ENCODE data around the gene HS3ST2. TPM values are rescaled to one million over a fixed set of nuclear protein-coding genes. Genes with fewer than 3 reads are reported as not detected.

Gene HS3ST2
- total RNA-seq, 1 donor, result not detected

DNA sequence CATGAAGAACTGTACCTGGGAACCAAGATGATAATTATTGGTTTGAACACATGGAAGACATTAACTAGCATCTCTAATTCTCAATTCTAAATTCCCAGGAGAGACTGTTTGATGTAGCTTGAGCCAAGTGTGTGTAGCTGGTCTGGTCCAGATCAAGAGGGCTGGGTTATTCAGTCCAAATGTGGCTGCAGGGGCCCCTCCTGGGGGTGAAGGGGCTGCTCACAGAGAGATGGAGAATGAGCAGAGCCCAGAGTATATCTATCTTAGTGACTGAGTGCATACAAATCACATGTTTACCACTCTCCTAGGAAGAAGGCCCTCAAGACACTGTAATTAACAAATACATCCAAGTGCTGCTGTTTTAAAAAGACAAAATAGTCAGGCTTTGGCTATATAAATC is 50.4 kb downstream of the HS3ST2 start:
- no peak overlapping the region for H3K4me3 ChIP-seq (ENCODE audit: low read depth, low read length)
- no peak for DNase-seq (ENCODE audit: low read depth)
- TF ChIP-seq, protein P1, sequence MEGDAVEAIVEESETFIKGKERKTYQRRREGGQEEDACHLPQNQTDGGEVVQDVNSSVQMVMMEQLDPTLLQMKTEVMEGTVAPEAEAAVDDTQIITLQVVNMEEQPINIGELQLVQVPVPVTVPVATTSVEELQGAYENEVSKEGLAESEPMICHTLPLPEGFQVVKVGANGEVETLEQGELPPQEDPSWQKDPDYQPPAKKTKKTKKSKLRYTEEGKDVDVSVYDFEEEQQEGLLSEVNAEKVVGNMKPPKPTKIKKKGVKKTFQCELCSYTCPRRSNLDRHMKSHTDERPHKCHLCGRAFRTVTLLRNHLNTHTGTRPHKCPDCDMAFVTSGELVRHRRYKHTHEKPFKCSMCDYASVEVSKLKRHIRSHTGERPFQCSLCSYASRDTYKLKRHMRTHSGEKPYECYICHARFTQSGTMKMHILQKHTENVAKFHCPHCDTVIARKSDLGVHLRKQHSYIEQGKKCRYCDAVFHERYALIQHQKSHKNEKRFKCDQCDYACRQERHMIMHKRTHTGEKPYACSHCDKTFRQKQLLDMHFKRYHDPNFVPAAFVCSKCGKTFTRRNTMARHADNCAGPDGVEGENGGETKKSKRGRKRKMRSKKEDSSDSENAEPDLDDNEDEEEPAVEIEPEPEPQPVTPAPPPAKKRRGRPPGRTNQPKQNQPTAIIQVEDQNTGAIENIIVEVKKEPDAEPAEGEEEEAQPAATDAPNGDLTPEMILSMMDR (IDR thresholded peaks at IDR 0.05; ENCODE audit: insufficient read depth, low read depth, low read length), result no peak

DNA sequence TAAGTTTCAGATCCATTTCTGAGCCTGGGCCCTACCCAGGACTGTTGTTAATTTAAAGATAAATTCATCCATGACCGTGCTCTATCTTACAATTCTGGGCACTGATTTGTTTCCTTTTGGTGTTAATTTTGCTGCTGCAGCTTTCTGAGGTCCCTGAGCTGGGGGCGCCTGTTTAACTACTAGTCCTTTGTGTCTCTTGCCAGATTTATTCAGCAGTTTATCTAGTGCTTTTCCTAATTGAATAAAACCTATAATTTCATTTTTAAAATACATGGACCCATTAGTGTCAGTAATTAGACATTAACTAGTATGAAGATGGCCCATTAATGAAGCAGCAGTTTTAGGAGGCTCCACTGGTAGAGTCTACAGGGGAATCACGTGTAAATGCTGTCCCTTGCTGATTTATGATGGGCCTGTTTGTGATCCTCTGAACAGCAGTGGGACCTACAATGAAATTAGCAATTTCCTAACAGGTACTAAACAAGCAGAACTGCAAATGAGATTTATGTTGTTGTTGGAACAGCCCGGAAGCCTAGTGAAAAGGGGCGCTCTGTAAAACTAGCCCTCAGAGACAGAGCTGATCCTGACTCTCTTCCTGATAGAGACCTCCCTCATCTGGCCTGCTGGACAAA is 54.7 kb downstream of the HS3ST2 start:
- TF ChIP-seq, protein P1 (IDR thresholded peaks at IDR 0.05; ENCODE audit: insufficient read depth, low read depth, low read length), result no peak
- H3K4me3 ChIP-seq (ENCODE audit: low read depth, low read length), result no peak overlapping the region
- no peak for DNase-seq (ENCODE audit: low read depth)

DNA sequence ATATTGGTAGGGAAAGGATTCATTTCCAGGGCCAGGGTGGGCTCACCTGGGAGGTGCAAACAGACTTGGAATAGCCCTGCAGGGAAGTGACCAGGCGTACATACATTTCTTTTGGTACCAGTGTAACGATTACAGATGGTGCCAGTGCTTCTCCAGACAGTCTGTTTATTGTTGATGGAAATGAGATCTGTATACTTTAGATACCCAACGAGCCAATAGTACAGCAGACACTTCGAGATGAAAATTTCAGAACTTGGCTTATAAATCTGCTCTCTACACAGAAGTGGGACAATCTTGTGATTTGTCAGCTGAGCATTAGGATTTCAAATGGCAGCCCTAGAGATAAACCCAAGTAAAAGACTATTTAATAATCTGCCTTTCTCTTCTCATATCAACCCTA is 57.9 kb downstream of the HS3ST2 start:
- no peak for DNase-seq (ENCODE audit: low read depth)
- TF ChIP-seq, protein P1 (IDR thresholded peaks at IDR 0.05; ENCODE audit: insufficient read depth, low read depth, low read length), result no peak
- no peak overlapping the region for H3K4me3 ChIP-seq (ENCODE audit: low read depth, low read length)

DNA sequence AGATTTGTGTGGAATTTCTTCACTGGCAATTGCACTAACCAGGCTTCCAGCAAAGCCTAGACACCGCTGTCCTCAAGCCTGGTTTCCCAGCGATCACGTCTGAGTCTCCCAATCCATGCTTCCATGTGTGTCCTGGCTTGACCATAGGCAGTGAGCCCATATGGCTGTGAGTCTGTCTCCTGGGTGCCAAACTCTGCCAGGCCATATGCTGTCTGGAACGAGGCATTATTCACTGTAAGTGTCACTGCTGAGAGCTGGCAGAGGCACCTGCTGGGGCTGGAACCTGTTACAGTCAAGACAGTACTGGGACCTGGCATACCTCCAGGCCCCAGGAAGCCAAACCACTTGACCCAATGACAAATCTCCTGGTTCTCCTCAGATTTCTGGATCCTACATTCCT is 60.4 kb downstream of the HS3ST2 start:
- no peak for DNase-seq (ENCODE audit: low read depth)
- H3K4me3 ChIP-seq (ENCODE audit: low read depth, low read length), result no peak overlapping the region
- TF ChIP-seq, protein P1 (IDR thresholded peaks at IDR 0.05; ENCODE audit: insufficient read depth, low read depth, low read length), result no peak

DNA sequence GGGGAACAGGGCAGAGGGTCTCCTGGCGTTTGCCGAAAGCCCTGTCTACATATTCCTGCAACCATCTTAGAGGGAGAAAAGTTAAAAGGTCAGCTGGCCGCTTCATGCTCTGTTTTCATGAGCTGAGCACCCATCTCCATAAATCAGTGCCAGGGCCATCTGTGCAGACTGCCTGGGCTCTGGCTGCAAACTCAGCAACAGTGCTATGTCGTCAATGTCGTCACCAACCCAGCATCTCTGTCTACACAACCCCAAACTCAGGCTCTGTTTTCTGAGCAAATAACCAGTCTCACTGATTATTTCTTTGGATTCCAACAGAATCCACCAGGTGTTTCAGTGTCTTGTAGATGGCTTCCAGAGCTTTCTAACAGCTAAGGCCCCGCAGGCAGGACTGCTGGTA is 65.0 kb downstream of the HS3ST2 start:
- H3K4me3 ChIP-seq (ENCODE audit: low read depth, low read length), result no peak overlapping the region
- no peak for DNase-seq (ENCODE audit: low read depth)
- TF ChIP-seq, protein P1 (IDR thresholded peaks at IDR 0.05; ENCODE audit: insufficient read depth, low read depth, low read length), result no peak

DNA sequence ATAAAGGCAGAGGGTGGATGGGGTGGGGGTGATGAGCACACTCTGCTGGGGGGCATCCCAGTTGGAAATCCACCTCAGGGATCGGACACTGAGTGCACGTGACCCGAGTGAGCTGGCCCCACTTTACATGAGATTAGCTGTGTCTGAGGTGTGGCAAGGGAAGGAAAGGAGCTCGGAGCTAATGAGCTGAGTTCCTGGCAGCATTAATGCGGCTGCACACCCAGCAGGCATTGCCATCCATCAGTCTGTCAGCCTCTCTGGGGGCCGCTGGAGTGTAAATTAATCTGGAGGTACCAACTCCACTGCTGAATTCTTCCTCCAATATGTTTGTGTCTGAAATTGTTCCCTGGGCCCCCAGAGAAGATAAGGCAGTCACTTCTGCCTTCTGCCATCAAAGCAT is 65.5 kb downstream of the HS3ST2 start:
- TF ChIP-seq, protein P1 (IDR thresholded peaks at IDR 0.05; ENCODE audit: insufficient read depth, low read depth, low read length), result no peak
- DNase-seq (ENCODE audit: low read depth), result no peak
- H3K4me3 ChIP-seq (ENCODE audit: low read depth, low read length), result no peak overlapping the region

DNA sequence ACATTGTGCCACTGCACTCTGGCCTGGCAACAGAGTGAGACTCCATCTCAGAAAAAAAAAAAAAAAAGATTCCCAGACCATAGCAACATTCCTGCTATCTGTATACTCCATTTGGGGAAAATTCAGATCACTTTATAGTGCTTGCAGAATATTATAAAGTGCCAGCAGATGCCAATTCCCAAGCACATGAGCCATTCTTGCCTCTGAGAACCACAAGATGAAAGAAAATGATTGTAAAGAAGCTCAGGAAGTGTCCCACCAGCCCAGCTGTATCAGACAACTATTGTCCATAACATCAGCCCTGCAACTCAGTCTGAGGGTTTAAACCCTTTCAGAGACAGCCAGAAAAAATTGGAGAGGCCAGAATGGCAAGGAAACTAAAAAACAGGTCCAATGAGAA is 69.0 kb downstream of the HS3ST2 start:
- no peak overlapping the region for H3K4me3 ChIP-seq (ENCODE audit: low read depth, low read length)
- TF ChIP-seq, protein P1 (IDR thresholded peaks at IDR 0.05; ENCODE audit: insufficient read depth, low read depth, low read length), result no peak
- DNase-seq (ENCODE audit: low read depth), result no peak

All from fibroblast of villous mesenchyme (primary cell).